Measurements from ENCODE around the gene BICC1.
A peak's percentile ranks its signal among the peaks of the same experiment; 100 is the strongest.

Gene BICC1

DNA sequence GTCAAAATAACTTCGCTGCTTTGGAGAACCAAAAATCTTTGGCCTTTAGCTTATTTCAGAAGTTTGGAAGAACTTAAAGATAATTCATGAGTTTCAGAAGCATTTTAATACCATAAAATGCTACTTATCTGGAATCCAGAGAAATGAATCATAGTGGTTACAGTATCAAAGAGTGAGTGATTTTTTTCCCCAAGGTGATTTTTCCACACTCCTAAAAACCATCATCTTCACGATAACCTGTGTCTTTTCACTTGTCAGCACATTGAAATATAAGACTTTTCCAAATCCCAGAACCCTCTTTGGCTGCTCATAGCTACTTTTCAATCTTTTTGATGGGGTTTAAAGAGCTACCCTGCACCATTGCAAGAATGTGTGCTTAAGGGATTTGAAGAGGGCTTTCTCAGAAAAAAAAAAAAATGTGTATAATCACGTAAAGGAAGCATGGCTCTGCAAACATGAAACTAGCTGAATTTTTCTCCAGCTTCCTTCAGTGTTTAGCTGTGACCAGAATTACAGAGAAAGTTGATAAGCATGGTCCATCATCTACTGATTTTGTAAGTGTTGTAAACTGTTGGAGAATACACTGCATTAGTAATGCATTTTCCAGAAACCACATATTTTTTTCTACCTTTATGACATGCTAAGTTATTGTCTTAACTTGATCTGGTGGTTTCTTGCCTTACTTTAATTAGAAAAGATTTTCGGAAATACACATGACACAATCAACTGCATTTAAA, 134.9 kb downstream of the BICC1 start:
- no peak for DNase-seq (ENCODE audit: low read depth)

DNA sequence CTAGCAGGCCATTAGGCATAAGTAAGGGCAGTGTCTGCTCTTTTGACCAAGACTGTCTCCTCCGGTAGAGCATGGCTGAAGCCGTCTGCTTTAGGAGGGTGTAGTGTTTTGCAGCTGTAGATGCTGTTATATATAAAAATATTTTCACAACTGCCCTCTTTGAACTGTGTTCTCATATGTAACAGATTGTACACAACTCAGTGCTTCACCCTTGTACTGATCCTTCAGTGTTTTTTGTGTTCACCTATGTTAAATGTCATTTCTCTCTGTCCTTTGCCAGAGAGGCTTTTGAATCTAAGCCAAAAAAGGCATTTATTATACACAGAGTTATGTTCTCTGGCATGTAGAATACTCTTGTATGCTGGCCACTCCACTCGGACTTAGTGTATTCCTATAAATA, 135.5 kb downstream of the BICC1 start:
- no peak for DNase-seq (ENCODE audit: low read depth)

DNA sequence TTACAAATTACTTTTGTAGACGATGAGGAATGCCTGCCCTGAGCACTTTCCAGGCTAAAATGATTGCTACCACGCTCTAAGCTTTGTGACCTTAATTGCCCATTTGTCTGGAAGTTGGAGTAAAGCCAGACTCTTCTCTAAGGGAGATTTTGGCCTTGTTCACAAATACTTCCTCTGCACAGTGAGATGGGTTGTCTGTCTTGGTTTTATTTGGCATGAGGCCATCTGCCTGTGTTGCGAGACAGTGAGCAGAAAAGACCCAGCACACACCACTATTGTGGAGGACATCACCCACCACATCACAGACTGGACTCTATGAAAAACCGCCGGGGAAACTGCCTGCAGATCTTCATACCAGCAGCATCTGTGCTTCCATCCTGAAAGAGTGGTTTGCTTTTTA, 138.4 kb downstream of the BICC1 start:
- DNase-seq (ENCODE audit: low read depth) = peak; percentile 30

DNA sequence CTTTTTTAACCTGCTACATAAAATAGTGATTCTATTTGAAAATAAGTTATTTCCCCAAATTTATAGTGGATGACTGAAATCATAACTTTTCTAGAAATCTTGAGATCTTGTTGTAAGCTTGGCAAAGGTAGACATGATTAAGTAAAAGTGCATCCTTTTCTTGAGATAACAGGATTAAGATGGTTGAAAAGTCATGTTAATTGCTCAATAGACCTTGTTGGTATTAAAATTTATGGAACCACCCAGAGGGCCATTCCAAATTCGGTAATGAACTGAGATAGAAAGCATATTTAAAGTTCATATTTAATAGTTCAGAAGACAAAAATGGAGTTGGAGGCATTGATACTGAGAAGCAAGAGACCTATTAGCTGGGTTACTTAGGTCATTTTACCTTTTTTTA, 139.1 kb downstream of the BICC1 start:
- no peak for DNase-seq (ENCODE audit: low read depth)

DNA sequence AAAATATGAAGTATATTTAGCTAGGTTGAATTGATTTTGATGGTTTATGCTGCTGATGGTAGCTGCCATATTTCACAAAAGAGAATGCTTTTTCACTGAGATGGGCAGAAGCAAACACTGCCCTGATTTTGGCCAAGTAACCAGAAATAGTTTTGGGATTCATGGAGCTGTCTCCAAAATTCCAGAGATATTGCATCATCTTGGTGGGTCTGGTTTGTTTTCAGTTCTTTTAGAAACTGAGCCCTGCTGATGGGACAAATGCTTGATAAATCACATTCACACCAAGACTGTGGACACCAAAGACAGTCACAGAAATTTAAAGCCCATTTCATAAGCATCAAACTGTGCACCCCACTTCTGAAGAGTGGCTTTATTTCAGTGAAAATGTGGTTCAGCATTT, 140.5 kb downstream of the BICC1 start:
- DNase-seq (ENCODE audit: low read depth) = peak; percentile 32

DNA sequence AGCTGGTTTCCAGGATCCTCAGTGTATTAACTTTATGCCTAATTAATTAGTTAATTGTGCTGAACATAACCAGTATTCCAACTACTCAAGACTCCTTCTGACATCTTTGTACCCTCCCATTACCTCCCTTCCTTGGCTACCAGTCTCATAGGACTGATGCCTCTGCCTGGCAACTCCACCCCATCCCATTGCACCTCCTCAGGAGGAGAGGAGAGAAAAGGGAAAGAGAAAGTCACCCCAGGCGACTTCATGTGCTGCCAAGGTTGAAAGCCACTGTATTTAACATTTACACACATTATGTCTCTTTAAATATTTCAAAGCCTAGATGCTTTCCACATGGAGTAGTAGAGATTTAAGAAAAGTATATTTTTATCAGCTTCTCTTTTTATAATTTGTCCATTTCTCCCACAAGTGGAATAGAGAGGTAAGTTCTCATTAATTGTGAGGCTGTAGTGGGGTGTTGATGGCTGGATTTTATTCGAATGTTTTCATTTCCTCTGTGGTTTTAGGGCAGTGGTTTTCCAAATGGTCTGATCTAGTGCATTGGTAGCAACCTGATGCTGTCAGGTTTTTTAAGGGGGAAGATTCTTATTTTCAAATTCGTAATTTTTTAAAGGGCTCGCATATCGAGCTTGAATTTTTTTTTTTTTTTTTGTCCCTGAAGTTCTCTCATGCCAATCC, 148.0 kb downstream of the BICC1 start:
- DNase-seq (ENCODE audit: low read depth) = no peak

DNA sequence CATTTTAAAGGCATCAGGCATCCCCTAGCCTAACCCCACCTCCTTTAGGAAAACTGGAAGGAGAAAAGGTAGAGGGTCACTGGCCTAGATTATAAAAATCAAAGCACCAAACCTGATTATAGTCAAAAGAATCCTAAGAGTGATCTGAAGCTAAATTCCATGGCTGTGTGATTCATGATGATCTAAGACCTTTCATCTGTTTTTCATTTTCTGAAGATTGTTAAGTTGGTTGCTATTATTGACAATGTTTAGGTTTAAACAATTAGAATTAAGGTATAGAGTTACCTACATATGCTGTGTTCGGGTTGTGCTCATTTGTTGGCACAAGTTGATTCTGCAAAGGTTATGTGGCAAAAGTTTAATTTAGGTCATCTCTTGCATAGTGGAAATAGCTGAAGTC, 148.7 kb downstream of the BICC1 start:
- peak; percentile 88 for DNase-seq (ENCODE audit: low read depth)

DNA sequence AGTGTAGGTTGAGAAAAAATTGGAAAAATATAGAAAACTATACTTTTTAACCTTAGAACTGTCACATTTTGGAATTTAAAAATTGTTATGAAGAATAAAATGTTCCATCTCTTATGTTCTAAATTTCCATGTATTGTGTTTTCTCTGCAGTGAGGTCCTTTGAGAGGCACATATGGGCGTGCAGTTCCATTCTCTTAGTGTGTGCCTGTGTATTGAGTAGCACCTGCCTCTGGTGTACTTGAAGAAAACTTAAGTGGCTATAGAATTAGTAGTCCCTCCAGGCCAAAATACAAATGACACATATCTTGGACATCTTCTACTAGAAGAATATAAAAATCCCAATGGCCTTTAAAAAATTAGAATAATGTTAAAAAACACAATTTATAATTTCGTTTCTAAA, 149.2 kb downstream of the BICC1 start:
- DNase-seq (ENCODE audit: low read depth) = no peak

DNA sequence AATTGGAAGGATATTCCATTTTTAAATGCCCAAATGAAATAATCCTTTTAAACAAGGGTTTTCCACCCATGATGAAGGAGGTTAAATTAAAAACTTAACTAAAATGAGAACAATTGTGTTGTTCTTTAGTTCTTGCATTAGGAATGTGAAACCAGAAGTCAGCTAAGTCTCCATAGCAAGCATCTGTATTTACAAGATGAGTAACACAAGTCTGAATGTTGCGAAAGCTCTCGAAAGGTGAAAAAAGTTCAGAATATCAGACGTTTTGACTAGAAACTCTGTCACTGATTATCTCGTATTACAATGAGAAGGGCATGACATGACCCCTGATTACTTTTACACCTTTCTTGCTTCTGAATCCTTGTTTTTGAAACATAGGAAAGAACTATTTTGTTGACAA, 149.6 kb downstream of the BICC1 start:
- DNase-seq (ENCODE audit: low read depth) = peak; percentile 86

DNA sequence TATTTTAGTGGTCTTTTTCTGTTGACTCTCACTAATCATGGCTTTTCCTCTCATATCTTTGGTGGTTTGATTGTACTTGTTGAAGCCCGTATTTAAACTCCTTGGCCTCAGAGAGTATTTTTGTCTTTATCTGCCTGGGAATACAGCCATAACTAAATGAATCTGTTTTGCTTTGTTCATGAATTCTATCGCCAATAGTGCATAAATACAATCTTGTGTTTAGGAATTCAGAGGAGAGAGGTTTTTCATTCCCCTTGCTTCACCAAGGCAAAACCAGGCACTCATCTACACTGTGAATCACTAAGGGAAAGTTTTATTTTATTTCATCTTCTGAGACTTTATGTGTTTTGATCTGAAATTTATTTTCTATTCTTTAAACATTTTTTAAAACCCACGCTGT, 152.7 kb downstream of the BICC1 start:
- DNase-seq (ENCODE audit: low read depth) = no peak

DNA sequence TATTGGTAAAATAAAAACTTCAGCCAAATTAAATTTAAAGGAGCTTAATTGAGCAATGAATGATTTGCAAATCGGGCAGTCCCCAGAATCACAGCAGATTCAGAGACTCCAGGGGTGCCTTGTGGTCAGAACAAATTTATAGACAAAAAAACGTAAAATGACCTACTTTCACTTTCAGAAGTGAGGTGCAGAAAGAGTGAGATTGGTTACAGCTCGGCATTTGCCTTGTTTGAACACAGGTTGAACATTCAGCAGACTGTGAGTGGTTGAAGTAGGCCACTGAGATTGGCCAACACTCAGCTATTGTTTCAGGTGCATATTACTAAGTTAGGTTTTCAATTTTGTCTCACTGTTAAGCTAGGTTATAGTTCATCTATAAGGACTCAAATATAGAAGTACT, 153.4 kb downstream of the BICC1 start:
- DNase-seq (ENCODE audit: low read depth) = no peak

DNA sequence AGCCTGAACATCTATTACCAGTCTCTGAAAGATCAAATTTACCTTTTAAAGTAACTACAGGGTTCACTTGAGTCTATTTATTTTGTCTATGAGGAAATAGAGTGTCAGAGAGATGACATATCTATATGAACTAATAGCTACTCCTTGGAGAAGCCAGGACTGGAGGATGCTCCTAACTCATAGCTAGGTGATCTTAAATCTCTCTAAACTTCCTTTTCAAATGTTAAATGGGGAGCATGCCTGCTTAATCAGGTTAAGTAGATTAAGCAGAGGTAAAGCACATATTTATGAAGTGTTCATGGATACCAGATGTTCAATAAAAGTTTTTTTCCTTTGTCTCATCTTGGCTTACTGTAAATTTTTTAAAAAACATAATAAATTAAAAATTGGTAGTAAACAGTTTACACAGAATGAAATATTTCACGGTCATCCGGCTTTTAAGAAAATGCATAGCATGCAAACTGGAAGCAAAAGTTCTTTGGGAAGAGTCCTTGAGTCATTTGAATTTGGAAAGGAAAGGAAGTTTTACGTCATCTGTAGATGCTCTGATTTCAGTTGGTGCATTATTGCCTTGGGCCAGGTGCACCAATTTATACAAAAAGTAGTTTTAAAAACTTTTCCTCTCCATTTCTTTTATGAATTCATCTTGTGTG, 155.1 kb downstream of the BICC1 start:
- no peak for DNase-seq (ENCODE audit: low read depth)

DNA sequence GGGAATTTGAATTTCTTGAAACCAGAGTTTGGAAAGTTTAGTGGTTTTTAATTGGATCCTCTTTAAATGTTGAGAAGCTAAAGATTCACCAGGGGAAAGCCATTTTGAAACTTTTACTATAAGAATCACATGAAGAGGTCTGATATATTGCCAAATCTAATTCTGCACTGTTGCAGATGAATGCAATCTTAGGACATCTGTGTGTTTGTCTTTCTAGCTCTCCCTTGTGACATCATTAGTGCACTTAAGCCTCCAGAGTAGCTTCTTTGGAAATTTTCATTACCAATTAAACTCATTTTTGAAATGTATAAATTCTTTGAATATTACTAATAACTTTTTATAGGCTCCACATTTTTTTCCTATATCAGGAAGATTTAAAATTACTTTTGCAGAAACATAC, 160.2 kb downstream of the BICC1 start:
- DNase-seq (ENCODE audit: low read depth) = peak; percentile 86

DNA sequence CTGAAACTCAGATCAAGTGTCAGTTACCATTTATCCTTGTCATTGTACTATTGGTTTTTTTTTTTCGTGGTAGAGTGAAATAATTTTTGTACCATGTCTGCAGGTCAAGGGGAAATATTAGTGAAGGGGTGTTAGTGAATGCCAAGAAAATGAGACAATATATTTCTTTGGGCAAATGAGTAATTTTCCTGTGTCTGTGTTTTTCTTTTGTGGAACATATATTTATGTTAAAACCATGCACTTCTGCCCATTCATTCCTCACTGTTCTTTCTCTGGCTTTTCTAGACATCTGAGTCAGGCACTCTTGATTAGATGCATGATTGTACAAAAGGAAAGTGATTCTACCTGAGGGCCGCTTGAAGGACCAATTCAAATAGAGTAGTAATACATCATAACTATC, 161.6 kb downstream of the BICC1 start:
- DNase-seq (ENCODE audit: low read depth) = no peak

DNA sequence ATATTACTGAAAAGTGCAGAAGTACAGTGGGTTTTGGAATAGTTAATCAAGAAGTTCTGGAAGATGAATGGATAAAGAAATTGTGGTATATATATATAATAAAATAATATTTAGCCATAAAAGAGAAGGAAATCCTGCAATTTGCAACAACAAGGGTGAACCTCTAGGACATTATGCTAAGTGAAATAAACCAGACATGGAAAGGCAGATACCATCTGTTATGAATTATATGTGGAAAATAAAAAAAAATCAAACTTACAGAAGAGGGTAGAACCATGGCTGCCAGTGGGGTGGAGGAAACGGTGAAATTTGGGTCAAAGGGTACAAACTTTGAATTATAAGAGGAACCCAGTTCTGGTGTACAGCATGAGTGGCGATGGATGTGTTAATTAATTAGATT, 162.6 kb downstream of the BICC1 start:
- DNase-seq (ENCODE audit: low read depth) = no peak

DNA sequence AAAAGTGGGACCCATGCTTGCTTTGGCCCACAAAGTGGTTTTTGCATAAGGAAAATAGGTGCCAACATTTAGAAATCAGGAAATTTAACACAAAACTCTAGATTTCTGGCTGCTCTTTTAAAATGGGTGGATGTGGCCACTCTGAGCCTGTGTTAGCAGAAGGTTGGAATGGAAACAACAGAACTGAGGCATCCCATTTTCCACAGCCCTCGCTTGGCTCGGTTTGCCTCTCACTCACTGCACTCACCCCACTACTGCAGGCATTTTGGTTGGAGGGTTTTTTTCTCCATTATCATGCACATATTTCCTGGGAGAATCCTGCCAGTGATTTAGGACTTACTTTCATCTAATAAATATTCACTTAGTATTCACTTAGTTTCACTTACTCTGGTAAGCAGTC, 178.9 kb downstream of the BICC1 start:
- DNase-seq (ENCODE audit: low read depth) = no peak

DNA sequence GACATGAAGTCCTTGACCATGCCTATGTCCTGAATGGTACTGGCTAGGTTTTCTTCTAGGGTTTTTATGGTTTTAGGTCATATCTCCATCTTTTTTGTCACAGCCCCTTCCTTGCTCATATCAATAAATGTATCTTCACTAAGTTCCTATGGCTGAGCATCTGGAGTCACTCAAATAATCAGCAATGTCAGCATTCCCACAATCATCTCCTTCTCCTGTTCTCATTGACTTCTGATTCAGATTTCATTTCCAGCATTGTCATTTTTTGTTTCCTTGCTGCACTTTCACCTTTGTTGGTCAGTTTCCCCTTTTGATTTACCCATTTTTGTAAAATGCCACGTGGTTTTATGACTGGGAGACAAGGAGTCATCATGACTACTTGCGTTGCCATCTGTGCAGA, 181.2 kb downstream of the BICC1 start:
- DNase-seq (ENCODE audit: low read depth) = no peak

DNA sequence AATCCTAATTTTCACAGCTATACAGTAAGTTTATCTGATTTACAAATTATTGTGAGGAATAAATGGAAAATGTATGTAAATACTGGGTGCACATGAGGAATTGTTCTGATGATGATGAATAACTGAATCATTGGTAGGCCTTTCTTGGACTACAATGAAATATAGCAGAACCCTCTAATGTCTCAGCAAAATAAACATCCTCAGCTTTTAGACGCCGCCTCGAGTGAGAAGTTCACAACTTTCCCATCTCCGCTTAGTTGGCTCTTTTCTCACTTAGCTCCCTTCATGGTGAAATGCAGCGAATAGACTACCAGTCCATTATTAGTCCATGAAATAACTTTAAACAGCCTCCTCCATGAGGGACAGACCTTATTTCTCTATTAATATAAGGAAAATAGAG, 182.3 kb downstream of the BICC1 start:
- DNase-seq (ENCODE audit: low read depth) = no peak

DNA sequence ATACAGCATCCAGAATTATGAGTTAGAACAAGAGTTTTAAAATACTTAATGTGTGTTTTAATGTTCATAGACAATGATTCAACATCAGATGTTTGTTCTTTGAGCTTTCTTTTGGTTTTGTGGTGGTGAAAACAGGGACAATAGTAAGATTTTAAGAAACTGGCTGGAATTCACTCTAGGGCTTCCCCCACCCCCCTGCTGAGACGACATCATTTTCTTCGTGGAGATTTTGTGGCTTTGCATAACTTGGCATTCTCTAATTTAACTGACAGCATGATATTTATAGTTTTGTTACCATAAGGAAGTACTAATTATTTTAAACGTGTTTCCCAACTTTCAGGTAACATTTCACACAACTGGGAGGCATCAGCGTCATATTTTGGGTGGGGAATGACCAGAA, 184.1 kb downstream of the BICC1 start:
- DNase-seq (ENCODE audit: low read depth) = no peak

DNA sequence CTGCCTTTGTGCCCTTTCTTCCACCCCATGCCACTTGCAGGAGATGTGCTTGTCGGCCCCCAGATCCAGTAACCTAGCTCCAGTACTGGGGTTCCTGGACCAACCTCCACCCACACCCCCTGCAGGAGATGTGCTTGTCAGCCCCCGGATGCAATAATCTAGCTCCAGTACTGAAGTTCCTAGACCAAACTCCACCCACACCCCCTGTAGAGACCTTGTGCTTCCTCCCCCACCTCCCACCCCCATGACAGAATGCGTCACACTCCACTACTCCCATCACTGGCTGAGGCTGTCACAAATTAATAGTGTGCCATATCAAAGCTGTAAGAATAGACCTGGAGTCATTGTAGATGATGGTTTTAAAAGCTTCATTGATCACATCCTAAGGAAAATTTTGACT, 185.0 kb downstream of the BICC1 start:
- no peak for DNase-seq (ENCODE audit: low read depth)

DNA sequence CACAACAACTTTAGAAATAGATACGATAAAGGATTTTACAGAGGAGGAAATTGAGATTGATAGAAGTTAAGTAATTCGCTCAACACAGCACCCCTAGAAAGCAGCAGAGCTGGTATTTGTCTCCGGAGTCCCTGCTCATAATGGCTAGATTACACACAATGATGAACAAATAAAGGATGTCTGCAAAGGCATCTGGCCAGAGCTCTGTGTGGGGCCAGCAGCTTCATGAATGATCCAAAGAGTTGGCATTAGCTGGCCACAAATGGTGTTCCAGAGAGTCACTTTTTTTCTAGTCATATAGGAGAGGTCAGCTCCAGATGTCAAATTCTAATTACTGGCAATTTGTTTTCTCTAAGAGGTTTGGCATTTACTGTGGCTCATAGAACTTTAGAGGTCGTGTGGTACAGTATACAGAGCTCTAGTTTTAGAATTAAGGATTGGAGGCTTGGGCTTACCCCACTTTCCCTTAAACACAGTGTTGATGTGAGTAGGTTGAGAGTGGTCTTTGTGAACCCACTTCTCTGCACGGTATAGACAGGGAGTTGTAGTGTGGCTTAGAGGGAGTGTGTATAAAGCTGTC, 186.2 kb downstream of the BICC1 start:
- DNase-seq (ENCODE audit: low read depth) = peak; percentile 73

DNA sequence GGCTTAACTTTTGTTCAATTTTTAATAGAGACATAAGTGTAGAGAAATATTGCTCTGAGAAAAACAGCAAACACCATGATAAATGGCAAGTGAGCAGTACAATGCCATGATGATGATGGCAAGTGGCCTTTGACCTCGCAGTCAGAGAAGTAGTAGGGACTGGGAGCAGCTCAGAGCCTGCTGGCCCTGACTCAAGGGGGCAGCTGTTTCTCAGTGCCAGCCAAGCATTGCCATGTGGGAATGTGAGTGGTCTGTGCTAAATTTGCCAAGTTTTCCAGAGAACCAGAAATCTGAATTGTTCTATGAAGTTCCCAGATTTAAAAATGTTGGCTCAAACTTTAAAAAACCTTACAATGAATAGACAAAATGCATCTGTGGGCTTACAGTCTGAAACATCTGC, 187.9 kb downstream of the BICC1 start:
- DNase-seq (ENCODE audit: low read depth) = no peak

Data from fibroblast of gingiva (primary cell).